ENCODE results near the gene BOD1L2.

DNA sequence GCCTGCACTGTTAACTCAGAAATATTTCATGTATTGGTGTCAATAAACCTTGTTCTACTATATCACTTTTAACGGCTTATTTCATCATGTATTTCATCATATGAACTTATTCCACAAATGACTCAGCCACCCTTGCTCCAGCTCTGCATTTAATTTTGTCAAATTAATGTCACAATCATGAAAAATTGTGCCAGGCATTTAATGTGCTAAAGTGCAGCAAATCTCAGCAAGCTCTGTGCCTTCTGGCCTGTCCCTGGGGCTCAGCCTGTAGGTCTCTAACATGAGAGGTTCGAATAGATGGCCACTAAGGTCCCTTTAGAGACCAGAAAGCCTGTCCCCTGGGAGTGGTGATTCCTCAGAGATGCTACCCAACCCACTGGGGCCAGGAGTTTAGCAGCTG lies 28.6 kb downstream of the BOD1L2 start:
- TF ChIP-seq POLR2A (IDR thresholded peaks at IDR 0.05): no peak
- TF ChIP-seq, protein P1, sequence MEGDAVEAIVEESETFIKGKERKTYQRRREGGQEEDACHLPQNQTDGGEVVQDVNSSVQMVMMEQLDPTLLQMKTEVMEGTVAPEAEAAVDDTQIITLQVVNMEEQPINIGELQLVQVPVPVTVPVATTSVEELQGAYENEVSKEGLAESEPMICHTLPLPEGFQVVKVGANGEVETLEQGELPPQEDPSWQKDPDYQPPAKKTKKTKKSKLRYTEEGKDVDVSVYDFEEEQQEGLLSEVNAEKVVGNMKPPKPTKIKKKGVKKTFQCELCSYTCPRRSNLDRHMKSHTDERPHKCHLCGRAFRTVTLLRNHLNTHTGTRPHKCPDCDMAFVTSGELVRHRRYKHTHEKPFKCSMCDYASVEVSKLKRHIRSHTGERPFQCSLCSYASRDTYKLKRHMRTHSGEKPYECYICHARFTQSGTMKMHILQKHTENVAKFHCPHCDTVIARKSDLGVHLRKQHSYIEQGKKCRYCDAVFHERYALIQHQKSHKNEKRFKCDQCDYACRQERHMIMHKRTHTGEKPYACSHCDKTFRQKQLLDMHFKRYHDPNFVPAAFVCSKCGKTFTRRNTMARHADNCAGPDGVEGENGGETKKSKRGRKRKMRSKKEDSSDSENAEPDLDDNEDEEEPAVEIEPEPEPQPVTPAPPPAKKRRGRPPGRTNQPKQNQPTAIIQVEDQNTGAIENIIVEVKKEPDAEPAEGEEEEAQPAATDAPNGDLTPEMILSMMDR (IDR thresholded peaks at IDR 0.05): no peak
- no peak for TF ChIP-seq EP300 (IDR thresholded peaks at IDR 0.05)

Data from ovary (tissue), 3 donors.